IMR-90 (cell line): ENCODE data around the gene TEP1.

Experiments used
- CTCF ChIP-seq: conservative IDR thresholded peaks from 2 replicates; pipeline ENCODE4 v1.5.1; 2012; ENCODE audit warnings: mild to moderate bottlenecking, low read depth, low read length, improper control_type of control experiment
- MAFK ChIP-seq: IDR thresholded peaks from 2 replicates; pipeline ENCODE4 v1.6.1; 2012; ENCODE audit warnings: low read depth, low read length, improper control_type of control experiment
- MAZ ChIP-seq: IDR thresholded peaks from 2 replicates; pipeline ENCODE4 v1.6.1; 2012; ENCODE audit warnings: low read depth, mild to moderate bottlenecking, low read length, improper control_type of control experiment, moderate library complexity, borderline replicate concordance
- MXI1 ChIP-seq: IDR thresholded peaks from 2 replicates; pipeline ENCODE4 v1.6.1; 2012; ENCODE audit warnings: low read depth, mild to moderate bottlenecking, low read length, moderate library complexity, borderline replicate concordance
- POLR2A ChIP-seq: IDR thresholded peaks from 2 replicates; pipeline ENCODE4 v1.6.1; 2012; ENCODE audit warnings: mild to moderate bottlenecking, low read depth, low read length
- RAD21 ChIP-seq: IDR thresholded peaks from 2 replicates; pipeline ENCODE4 v1.6.1; 2012; ENCODE audit warnings: low read length, improper control_type of control experiment
- RCOR1 ChIP-seq: IDR thresholded peaks from 2 replicates; pipeline ENCODE4 v1.6.1; 2012; ENCODE audit warnings: mild to moderate bottlenecking, low read length, improper control_type of control experiment; ENCODE audit not compliant: insufficient replicate concordance
- SMC3 ChIP-seq: fragments of 150-350 bp; IDR thresholded peaks from 2 replicates; pipeline ENCODE4 v1.6.1; 2016; ENCODE audit warnings: low read depth, mild to moderate bottlenecking, antibody characterized with exemption, low read length, moderate library complexity
- USF2 ChIP-seq: fragments of 150-350 bp; IDR thresholded peaks from 2 replicates; pipeline ENCODE4 v1.6.1; 2017; ENCODE audit warnings: mild to moderate bottlenecking, antibody characterized with exemption, low read length, low read depth

DNA sequence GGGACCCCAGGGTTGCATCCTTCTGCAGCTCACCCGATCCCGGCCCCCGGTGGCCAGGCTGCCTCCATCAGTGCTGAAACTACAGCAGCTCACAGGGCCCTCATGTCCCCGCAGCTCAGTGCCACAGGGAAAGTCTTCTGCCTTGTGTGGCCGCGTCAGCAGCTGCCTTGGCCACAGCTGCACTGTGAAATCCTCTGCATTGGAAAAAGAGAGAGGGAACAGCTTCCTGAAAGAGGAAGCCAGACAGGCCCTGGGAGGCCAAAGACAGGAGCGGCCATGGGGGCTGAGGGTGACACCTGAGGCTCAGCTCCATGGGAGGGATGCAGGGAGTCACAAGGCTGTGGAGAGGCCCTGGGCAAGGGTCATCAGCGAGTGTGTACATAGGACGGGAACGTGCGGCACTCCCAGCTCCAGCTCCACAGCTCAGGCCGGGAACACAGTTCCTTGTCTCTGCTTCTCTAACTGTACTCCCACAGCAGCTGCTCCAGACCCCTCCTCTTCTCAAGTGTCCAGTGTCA is 37.2 kb downstream of the TEP1 start:
- TF ChIP-seq POLR2A (no peak), CTCF (no peak), RCOR1 (no peak), USF2 (no peak), MAZ (no peak), SMC3 (no peak), MAFK (no peak), MXI1 (no peak), RAD21 (no peak)
